WTC11 (cell line): Measurements from ENCODE around the gene CHST15. TPM values are rescaled to one million over a fixed set of nuclear protein-coding genes. Genes with fewer than 3 reads are reported as not detected.

ENCODE experiments used
- ATAC-seq: fragments of 200-7000 bp; cut with Tn5 transposase; 2 replicates; pipeline ENCODE4 v1.10.0; 2021; ENCODE audit warnings: mild to moderate bottlenecking, moderate library complexity
- CTCF ChIA-PET: fragments of 300-600 bp; sonication (Branson Sonifier 250); formaldehyde crosslinking; loops from one replicate; lab custom pipeline; 2021; ENCODE audit warnings: antibody characterized with exemption; lab: Charles Lee
- POLR2A ChIA-PET: fragments of 350-600 bp; sonication (Branson Sonifier 250); formaldehyde crosslinking; loops from one replicate; lab custom pipeline; 2021; ENCODE audit warnings: antibody characterized with exemption; lab: Charles Lee
- DNase-seq: peaks from one replicate; pipeline ENCODE4 v3.0.0; 2021; ENCODE audit warnings: low spot score
- H3K27ac Mint-ChIP-seq: 2 replicates; pipeline ENCODE4 v1.8.0; 2021; ENCODE audit warnings: mixed read lengths
- H3K27me3 Mint-ChIP-seq: 2 replicates; pipeline ENCODE4 v1.8.0; 2021; ENCODE audit warnings: low read depth, mild to moderate bottlenecking, moderate library complexity, mixed read lengths
- H3K36me3 Mint-ChIP-seq: 2 replicates; pipeline ENCODE4 v1.8.0; 2021; ENCODE audit warnings: mixed read lengths
- H3K4me1 Mint-ChIP-seq: 2 replicates; pipeline ENCODE4 v1.8.0; 2022; ENCODE audit warnings: mixed read lengths
- H3K4me3 Mint-ChIP-seq: 2 replicates; pipeline ENCODE4 v1.8.0; 2021; ENCODE audit warnings: mild to moderate bottlenecking, moderate library complexity, mixed read lengths
- H3K9me3 Mint-ChIP-seq: 2 replicates; pipeline ENCODE4 v1.8.0; 2021; ENCODE audit warnings: mixed read lengths
- E2F1 ChIP-seq: sonication (generic); formaldehyde crosslinking; IDR thresholded peaks from 2 replicates; pipeline ENCODE4 v1.8.0; 2022; ENCODE audit warnings: mild to moderate bottlenecking, missing genetic modification reagents
- ELF4 ChIP-seq: sonication (generic); formaldehyde crosslinking; IDR thresholded peaks from 2 replicates; pipeline ENCODE4 v1.8.1; 2022; ENCODE audit warnings: low read depth, mild to moderate bottlenecking, moderate library complexity, missing genetic modification reagents
- EMX1 ChIP-seq: fragments of 250-450 bp; sonication (Bioruptor Pico); IDR thresholded peaks from 2 replicates; pipeline ENCODE4 v1.8.0; 2021; ENCODE audit warnings: mild to moderate bottlenecking
- HMGA2 ChIP-seq: fragments of 250-450 bp; sonication (Bioruptor Pico); IDR thresholded peaks from 2 replicates; pipeline ENCODE4 v1.4.0; 2021; ENCODE audit warnings: mild to moderate bottlenecking, moderate library complexity
- JUN ChIP-seq: sonication (generic); formaldehyde crosslinking; IDR thresholded peaks from 2 replicates; pipeline ENCODE4 v1.8.0; 2023; ENCODE audit warnings: mild to moderate bottlenecking, missing genetic modification reagents
- KAT7 ChIP-seq: sonication (generic); formaldehyde crosslinking; IDR thresholded peaks from 2 replicates; pipeline ENCODE4 v1.8.1; 2023; ENCODE audit warnings: missing genetic modification reagents, mild to moderate bottlenecking, borderline replicate concordance
- MLX ChIP-seq: sonication (generic); formaldehyde crosslinking; IDR thresholded peaks from 2 replicates; pipeline ENCODE4 v1.8.1; 2023; ENCODE audit warnings: mild to moderate bottlenecking, missing genetic modification reagents, moderate library complexity
- MYBL2 ChIP-seq: sonication (generic); formaldehyde crosslinking; IDR thresholded peaks from 2 replicates; pipeline ENCODE4 v1.8.1; 2023; ENCODE audit warnings: mild to moderate bottlenecking, moderate library complexity, missing genetic modification reagents
- OVOL2 ChIP-seq: fragments of 250-450 bp; sonication (Bioruptor Pico); IDR thresholded peaks from 2 replicates; pipeline ENCODE4 v1.9.0; 2021; ENCODE audit warnings: mild to moderate bottlenecking, borderline replicate concordance
- SMAD3 ChIP-seq: sonication (generic); formaldehyde crosslinking; IDR thresholded peaks from 2 replicates; pipeline ENCODE4 v1.8.0; 2022; ENCODE audit warnings: missing genetic modification reagents, mild to moderate bottlenecking, borderline replicate concordance
- ZNF416 ChIP-seq: fragments of 250-450 bp; sonication (Bioruptor Pico); IDR thresholded peaks from 2 replicates; pipeline ENCODE4 v1.9.0; 2021; ENCODE audit warnings: mild to moderate bottlenecking, inconsistent platforms
- total RNA-seq: library from RNA; stranded (reverse); gene quantifications from 3 replicates; pipeline ENCODE4 v1.2.3, GENCODE V29; 2021
- TF ChIP-seq, protein P1 (sequence below): fragments of 250-450 bp; sonication (Bioruptor Pico); IDR thresholded peaks from 2 replicates; pipeline ENCODE4 v1.8.0; 2021; ENCODE audit warnings: mild to moderate bottlenecking
- TF ChIP-seq, protein P2 (sequence below): sonication (generic); formaldehyde crosslinking; IDR thresholded peaks from 2 replicates; pipeline ENCODE4 v1.8.1; 2022; ENCODE audit warnings: missing genetic modification reagents, borderline replicate concordance
- TF ChIP-seq, protein P3 (sequence below): sonication (generic); formaldehyde crosslinking; IDR thresholded peaks from 2 replicates; pipeline ENCODE4 v1.8.0; 2023; ENCODE audit warnings: missing genetic modification reagents
- TF ChIP-seq, protein P4 (sequence below): sonication (generic); formaldehyde crosslinking; IDR thresholded peaks from 2 replicates; pipeline ENCODE4 v1.8.0; 2023; ENCODE audit warnings: mild to moderate bottlenecking, missing genetic modification reagents

CHST15 gene
- total RNA-seq, 1 experiment from 2014 or later, result 10.7 TPM

GRCh38 chr10:123964953-123965352, 128.4 kb downstream of the CHST15 start:
- H3K4me1 Mint-ChIP-seq, result peaks cover 11% of the 10 kb centered on the region
- ATAC-seq (no peak), DNase-seq (no peak)
- H3K36me3 Mint-ChIP-seq, result no peaks in the 10 kb centered on the region
- H3K27me3 Mint-ChIP-seq, result peaks cover 20% of the 10 kb centered on the region
- ChIA-PET CTCF (interaction anchor here (1.2 kb wide), 1 partner anchor 382 kb away, joined by 3 read pairs; no protein-coding TSS in a partner anchor), POLR2A (no interaction called here)
- TF ChIP-seq, protein P1, sequence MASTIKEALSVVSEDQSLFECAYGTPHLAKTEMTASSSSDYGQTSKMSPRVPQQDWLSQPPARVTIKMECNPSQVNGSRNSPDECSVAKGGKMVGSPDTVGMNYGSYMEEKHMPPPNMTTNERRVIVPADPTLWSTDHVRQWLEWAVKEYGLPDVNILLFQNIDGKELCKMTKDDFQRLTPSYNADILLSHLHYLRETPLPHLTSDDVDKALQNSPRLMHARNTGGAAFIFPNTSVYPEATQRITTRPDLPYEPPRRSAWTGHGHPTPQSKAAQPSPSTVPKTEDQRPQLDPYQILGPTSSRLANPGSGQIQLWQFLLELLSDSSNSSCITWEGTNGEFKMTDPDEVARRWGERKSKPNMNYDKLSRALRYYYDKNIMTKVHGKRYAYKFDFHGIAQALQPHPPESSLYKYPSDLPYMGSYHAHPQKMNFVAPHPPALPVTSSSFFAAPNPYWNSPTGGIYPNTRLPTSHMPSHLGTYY (CRISPR knock-in tag), result no peak
- TF ChIP-seq KAT7 (CRISPR knock-in tag) (no peak), MLX (no peak), E2F1 (no peak), SMAD3 (CRISPR knock-in tag) (no peak), MYBL2 (no peak), JUN (CRISPR knock-in tag) (no peak), HMGA2 (CRISPR knock-in tag) (no peak)
- TF ChIP-seq, protein P2, sequence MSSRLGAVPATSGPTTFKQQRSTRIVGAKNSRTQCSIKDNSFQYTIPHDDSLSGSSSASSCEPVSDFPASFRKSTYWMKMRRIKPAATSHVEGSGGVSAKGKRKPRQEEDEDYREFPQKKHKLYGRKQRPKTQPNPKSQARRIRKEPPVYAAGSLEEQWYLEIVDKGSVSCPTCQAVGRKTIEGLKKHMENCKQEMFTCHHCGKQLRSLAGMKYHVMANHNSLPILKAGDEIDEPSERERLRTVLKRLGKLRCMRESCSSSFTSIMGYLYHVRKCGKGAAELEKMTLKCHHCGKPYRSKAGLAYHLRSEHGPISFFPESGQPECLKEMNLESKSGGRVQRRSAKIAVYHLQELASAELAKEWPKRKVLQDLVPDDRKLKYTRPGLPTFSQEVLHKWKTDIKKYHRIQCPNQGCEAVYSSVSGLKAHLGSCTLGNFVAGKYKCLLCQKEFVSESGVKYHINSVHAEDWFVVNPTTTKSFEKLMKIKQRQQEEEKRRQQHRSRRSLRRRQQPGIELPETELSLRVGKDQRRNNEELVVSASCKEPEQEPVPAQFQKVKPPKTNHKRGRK, result no peak
- H3K27ac Mint-ChIP-seq, result no peak overlapping the region
- H3K4me3 Mint-ChIP-seq, result no peak overlapping the region
- 0 out of 2 replicates have a peak, but pooled peaks cover 6% of the 10 kb centered on the region for H3K9me3 Mint-ChIP-seq

DNA sequence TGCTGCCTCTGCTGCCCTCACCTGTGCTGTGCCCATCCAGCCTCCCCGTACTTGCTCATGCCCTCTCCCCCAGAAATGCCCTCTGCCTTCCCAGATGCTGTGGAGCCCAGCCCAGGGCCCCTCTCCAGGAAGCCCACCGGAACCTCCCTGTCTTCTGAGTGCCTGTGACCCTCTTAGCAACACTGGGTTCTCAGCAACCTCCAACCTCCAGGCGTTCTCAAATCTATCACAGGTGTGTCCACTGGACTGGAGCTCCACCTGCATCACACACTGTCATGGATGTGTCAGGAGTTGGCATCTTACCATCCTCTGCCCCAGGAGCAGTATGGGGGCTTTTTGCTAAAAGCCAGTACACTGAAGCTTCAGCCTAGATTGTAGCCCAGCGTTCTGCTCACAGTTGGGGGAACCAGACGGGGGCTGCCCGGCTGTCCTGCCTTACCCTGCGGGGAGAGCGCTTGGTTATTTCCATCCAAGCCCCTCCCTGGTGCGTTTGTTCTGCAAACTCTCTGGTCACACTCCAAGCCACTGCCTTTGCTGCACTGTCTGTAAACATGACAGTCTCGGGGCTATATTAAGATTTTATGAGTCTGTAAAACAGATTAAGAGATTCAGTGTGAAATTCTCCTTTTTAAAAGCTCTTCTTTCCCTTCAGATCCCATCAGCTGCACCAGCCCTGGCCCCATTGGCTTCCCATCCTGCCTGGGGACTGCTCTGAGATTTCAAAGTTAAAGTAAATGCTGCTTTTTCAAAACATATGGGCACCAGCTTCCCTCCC, 130.5 kb downstream of the CHST15 start:
- TF ChIP-seq MLX, result no peak
- TF ChIP-seq OVOL2, result no peak
- TF ChIP-seq, protein P3, sequence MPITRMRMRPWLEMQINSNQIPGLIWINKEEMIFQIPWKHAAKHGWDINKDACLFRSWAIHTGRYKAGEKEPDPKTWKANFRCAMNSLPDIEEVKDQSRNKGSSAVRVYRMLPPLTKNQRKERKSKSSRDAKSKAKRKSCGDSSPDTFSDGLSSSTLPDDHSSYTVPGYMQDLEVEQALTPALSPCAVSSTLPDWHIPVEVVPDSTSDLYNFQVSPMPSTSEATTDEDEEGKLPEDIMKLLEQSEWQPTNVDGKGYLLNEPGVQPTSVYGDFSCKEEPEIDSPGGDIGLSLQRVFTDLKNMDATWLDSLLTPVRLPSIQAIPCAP (CRISPR knock-in tag), result no peak
- no peak for TF ChIP-seq ELF4 (CRISPR knock-in tag)
- no peak for TF ChIP-seq EMX1
- TF ChIP-seq ZNF416 (CRISPR knock-in tag), result no peak
- TF ChIP-seq, protein P4, sequence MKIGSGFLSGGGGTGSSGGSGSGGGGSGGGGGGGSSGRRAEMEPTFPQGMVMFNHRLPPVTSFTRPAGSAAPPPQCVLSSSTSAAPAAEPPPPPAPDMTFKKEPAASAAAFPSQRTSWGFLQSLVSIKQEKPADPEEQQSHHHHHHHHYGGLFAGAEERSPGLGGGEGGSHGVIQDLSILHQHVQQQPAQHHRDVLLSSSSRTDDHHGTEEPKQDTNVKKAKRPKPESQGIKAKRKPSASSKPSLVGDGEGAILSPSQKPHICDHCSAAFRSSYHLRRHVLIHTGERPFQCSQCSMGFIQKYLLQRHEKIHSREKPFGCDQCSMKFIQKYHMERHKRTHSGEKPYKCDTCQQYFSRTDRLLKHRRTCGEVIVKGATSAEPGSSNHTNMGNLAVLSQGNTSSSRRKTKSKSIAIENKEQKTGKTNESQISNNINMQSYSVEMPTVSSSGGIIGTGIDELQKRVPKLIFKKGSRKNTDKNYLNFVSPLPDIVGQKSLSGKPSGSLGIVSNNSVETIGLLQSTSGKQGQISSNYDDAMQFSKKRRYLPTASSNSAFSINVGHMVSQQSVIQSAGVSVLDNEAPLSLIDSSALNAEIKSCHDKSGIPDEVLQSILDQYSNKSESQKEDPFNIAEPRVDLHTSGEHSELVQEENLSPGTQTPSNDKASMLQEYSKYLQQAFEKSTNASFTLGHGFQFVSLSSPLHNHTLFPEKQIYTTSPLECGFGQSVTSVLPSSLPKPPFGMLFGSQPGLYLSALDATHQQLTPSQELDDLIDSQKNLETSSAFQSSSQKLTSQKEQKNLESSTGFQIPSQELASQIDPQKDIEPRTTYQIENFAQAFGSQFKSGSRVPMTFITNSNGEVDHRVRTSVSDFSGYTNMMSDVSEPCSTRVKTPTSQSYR, result no peak
- CTCF ChIA-PET, result interaction anchor here (1.0 to 1.5 kb wide), 3 partner anchors 377 to 389 kb away, joined by 3 read pairs; no protein-coding TSS in a partner anchor

More for the DNA sequence above, 130.5 kb downstream of the CHST15 start:
- Mint-ChIP-seq H3K27ac (no peak overlapping the region), H3K4me3 (no peak overlapping the region), H3K9me3 (0 out of 2 replicates have a peak, but pooled peaks cover 6% of the 10 kb centered on the region), H3K36me3 (no peaks in the 10 kb centered on the region), H3K4me1 (peaks cover 3% of the 10 kb centered on the region; the same call in 1 of the 2 replicates), H3K27me3 (peaks cover 7% of the 10 kb centered on the region)
- POLR2A ChIA-PET, result no interaction called here
- DNase-seq (no peak), ATAC-seq (no peak)
